Dendritic cell treated with granulocyte-macrophage colony-stimulating factor and Interleukin-4, amounts not matched to agents 40 ng/mL and 50 ng/mL, for 4 days (primary cell): Measurements from ENCODE around the gene BPIFB6.

Experiments
- H3K27ac Mint-ChIP-seq: one replicate; pipeline ENCODE4 v1.8.0; 2022; ENCODE audit warnings: mild to moderate bottlenecking, mixed read lengths
- H3K27me3 Mint-ChIP-seq: one replicate; pipeline ENCODE4 v1.8.0; 2022; ENCODE audit warnings: mild to moderate bottlenecking, mixed read lengths
- H3K36me3 Mint-ChIP-seq: one replicate; pipeline ENCODE4 v1.8.0; 2022; ENCODE audit warnings: low read depth, mixed read lengths
- H3K4me1 Mint-ChIP-seq: one replicate; pipeline ENCODE4 v1.8.0; 2022; ENCODE audit warnings: low read depth, mixed read lengths
- H3K4me3 Mint-ChIP-seq: one replicate; pipeline ENCODE4 v1.8.0; 2022; ENCODE audit warnings: mild to moderate bottlenecking, moderate library complexity, mixed read lengths
- H3K9me3 Mint-ChIP-seq: one replicate; pipeline ENCODE4 v1.8.0; 2022; ENCODE audit warnings: mixed read lengths
- intact Hi-C: fragments of 100-400 bp; cut with micrococcal nuclease; formaldehyde crosslinking; loops from one replicate; pipeline ENCODE4 v1.15.0; 2022

BPIFB6 gene

DNA sequence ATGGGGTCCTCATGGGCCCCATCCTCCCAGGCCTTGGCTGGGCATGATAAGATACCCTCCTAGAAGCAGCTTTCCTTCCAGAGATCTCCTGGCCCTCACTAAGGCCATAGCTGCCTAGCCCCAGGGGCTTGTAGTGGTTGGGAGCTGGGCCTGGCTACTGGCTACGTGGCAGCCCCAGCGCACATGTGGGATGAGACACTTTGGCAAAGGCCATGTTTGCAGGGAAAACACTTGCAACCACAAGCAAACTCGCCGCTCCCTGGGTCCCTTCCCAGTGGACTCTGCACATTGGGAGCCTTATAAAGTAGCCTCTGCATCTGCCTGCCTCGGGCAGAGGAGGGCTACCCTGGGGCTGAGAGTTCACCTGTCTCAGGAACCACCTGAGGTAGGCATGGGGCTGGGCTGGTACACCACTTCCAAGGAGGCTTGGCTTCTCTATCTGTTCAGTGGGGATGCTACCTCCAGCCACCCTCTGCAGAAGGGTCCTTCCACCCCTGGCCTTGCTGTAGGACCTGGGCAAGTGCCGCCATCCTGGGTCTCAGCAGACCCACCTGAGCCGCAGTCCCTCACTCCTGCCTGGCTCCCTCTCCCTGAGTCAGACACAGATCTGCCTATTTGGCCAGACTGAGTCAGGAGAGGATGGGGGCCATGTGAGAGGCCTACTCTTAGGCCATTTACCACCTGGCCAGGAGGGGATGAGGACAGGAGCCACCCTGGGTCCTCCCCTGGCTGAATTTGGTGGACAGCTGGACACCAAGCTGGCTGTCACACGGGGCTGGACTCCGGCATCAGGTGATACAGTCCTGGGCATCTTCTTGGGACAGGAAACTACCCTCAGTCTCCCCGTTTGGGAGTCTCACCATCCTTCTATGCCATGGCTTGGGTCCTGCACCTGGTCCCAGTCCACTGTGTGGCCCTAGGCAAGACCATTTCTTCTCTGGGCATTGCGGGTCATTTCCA lies 23.8 kb upstream of the BPIFB6 start, which contains the start of gene BPIFB2:
TSS of gene BPIFB2 (plus strand) at position 329 of the 960 bp plus-strand sequence. CDS start 871 bp downstream, outside the sequence.
- H3K4me3 Mint-ChIP-seq = no peak within 1 kb of the TSS
- intact Hi-C loops = no loop called here
- no peak within 1 kb of the TSS for H3K27ac Mint-ChIP-seq
- H3K27me3 Mint-ChIP-seq = no peaks in the 10 kb centered on the region
- H3K9me3 Mint-ChIP-seq = peaks cover 8% of the 10 kb centered on the region
- H3K36me3 Mint-ChIP-seq = no peaks in the 10 kb centered on the region
- no peaks in the 10 kb centered on the region for H3K4me1 Mint-ChIP-seq

DNA sequence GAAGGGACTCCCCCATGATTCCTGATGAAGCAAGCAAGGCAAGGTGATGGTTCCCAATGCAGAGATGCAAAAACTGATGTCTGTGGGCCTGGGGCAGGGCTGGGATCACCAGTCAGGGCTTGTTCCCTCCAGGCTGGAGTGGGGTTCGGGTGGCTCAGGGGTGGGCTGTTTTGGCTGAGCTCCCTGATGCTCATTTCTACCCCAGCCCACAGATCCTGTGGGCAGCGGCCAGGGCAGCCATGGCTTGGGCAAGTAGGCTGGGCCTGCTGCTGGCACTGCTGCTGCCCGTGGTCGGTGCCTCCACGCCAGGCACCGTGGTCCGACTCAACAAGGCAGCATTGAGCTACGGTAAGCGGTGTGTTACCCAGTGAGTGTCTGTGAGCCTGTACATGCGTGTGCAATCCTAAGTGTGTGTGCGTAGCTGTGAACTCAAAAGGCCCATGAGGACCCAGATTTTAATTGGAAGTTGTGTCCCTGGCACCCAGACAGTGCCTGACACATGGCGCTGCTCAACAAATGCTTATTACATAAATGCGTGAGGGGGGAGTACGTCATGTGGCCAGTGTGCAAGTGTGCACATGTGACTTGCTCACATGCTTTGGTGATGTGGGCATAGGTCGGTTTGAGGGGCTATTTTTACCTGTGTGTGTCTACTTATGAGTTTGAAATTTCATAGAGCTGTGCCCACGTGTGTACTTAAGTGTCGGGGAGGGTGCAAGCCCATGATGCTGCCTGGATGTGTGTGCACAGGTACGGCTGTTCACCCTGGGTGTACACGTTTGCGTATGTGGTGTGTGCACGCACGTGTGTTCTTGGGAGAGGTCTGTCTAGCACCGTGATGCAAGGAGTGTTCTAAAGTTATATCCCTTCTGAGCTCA lies 22.9 kb upstream of the BPIFB6 start:
- Mint-ChIP-seq H3K9me3 (peaks cover 8% of the 10 kb centered on the region), H3K27ac (no peak overlapping the region), H3K4me3 (no peak overlapping the region), H3K27me3 (no peaks in the 10 kb centered on the region), H3K36me3 (no peaks in the 10 kb centered on the region), H3K4me1 (no peaks in the 10 kb centered on the region)
- intact Hi-C loops = no loop called here

DNA sequence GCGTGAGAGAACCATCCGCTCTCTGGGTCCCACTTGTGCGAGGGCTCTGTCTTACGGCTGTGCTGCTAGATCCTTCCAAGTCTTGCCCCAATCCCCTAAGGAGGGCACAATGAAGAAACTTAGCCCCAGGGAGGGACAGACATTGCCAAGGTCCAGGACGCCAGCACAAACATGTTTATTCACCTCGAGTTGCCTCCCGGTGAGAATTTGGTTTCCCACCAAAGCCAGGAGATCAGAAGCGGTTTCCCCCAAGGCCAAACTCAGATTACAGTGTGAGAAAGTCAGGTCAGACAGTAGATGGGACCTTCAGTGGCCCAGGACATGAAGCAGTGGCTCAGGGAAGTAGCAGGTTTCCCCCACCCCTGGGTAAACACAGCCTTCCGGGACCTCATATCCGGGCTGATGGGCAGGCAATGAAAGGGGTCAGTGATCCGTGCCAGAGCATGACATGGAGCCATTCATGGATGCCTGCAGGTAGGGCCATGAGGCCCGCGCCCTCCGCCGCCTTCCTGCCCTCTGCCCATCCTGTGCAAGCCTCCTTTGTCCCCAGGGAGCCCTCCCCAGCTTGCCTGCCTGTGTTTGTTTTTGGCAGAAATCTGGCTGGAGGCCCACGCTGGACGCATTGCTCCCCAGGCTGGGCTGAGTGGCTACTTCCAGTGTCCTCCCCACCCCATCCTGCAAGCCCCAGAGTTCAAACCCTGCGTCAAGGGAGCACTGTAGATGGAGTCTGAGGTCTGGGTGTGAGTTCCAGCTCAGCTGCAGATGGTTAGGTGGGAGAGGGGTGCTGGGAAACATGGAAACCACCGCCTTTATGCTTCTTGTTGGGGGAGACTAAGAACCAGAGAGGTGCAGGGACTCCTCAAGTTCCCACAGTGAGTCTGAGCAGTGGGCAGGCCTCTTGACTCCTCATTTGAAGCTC lies 22.0 kb upstream of the BPIFB6 start:
- Mint-ChIP-seq H3K27me3 (no peaks in the 10 kb centered on the region), H3K9me3 (peaks cover 8% of the 10 kb centered on the region), H3K4me3 (no peak overlapping the region), H3K27ac (no peak overlapping the region), H3K36me3 (no peaks in the 10 kb centered on the region), H3K4me1 (no peaks in the 10 kb centered on the region)
- intact Hi-C loops = no loop called here

DNA sequence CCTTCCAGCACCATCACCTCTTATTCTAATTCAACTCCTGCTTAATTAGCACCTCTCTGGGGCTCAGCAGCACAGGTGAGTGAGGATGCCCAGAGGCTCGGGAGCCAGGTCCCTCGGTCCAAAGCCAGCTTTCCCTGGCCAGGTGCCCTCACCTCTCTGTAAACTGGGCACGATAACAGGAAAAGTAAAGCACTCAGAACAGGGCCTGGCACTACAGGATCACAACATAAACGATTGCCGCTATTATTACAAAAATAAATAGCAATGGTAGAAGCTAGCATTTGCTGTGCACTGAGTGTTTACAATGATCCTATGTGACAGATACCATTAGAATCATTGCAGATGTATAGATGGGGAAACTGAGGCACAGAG lies 21.3 kb upstream of the BPIFB6 start:
- H3K4me3 Mint-ChIP-seq = no peak overlapping the region
- intact Hi-C loops = no loop called here
- H3K27ac Mint-ChIP-seq = no peak overlapping the region

DNA sequence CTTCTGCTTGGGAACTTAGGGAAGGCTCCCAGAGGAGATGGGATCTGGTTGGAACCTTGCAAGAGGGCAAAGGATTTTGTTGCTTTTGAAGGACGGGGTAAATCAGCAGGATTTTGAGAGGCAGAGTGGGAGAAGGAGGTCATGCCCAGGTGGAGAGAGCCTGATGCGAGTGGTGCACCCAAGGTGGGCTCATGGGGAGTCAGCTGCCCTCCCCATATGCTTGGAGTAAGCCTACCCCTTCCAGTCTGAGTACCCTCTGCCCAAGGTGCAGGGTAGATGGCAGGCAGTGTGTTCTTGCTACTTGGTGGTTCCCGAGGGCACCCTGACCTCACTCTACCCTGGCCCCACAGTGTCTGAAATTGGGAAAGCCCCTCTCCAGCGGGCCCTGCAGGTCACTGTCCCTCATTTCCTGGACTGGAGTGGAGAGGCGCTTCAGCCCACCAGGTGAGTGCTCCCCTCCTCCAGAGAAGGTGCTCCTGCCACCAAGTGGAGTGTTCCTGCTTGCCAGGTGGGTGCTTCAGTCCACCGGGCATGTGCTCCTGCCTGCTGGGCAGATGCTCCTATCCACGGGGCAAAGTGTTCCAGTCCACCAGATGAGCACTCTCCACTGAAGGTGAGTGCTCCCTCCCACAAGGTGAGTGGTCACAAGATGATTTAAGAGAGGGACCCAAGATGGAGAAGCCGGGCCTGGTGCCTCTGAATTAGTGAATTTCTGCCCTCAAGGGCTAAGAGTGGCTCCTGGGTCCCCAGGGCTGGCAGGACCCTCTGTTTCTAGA lies 20.6 kb upstream of the BPIFB6 start:
- H3K27me3 Mint-ChIP-seq = peaks cover 2% of the 10 kb centered on the region
- no peaks in the 10 kb centered on the region for H3K9me3 Mint-ChIP-seq
- intact Hi-C loops = no loop called here
- H3K36me3 Mint-ChIP-seq = no peaks in the 10 kb centered on the region
- no peak overlapping the region for H3K4me3 Mint-ChIP-seq
- H3K27ac Mint-ChIP-seq = no peak overlapping the region
- H3K4me1 Mint-ChIP-seq = no peaks in the 10 kb centered on the region

More for the DNA sequence above, 21.3 kb upstream of the BPIFB6 start:
- H3K4me1 Mint-ChIP-seq = no peaks in the 10 kb centered on the region
- H3K9me3 Mint-ChIP-seq = peaks cover 5% of the 10 kb centered on the region
- no peaks in the 10 kb centered on the region for H3K36me3 Mint-ChIP-seq
- H3K27me3 Mint-ChIP-seq = no peaks in the 10 kb centered on the region

DNA sequence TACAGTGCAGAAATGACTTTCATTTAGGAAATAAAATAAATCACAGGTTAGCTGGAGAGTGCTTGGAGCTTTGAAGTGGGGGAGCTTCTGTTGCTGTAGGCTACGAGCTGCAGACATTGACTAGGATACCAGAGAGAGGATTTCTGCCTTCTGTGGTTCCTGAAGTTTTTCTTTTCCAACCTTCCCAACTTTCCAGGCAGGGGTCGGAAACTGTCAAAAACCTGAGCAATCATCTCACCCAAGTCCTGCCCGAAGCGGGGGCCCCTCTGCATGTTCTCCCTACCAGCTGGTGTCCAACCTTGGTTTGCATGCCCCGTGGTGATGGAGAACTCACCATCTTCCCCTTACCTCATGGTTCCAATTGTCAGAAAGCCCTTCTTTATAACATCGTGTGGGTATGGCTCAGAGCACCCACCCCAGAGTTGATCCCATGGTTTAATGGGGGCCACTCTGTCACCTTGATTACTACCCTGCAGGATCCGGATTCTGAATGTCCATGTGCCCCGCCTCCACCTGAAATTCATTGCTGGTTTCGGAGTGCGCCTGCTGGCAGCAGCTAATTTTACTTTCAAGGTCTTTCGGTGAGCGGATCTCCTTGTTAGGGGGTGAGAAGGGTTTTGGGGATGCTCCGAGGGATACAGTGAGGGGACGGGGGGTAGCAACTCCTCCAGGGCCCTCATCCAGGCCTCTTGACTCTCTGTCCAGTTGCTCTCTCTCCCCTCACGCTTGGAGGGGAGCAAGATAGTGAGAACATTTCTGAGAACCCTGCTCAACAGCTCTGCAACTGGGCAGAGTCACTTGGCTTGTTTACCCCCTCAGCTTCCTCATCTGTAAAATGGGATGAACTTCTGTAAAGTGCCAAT lies 18.9 kb upstream of the BPIFB6 start:
- Mint-ChIP-seq H3K9me3 (no peaks in the 10 kb centered on the region), H3K4me3 (no peak overlapping the region), H3K4me1 (no peaks in the 10 kb centered on the region), H3K27ac (no peak overlapping the region), H3K36me3 (no peaks in the 10 kb centered on the region), H3K27me3 (peaks cover 2% of the 10 kb centered on the region)
- intact Hi-C loops = no loop called here

DNA sequence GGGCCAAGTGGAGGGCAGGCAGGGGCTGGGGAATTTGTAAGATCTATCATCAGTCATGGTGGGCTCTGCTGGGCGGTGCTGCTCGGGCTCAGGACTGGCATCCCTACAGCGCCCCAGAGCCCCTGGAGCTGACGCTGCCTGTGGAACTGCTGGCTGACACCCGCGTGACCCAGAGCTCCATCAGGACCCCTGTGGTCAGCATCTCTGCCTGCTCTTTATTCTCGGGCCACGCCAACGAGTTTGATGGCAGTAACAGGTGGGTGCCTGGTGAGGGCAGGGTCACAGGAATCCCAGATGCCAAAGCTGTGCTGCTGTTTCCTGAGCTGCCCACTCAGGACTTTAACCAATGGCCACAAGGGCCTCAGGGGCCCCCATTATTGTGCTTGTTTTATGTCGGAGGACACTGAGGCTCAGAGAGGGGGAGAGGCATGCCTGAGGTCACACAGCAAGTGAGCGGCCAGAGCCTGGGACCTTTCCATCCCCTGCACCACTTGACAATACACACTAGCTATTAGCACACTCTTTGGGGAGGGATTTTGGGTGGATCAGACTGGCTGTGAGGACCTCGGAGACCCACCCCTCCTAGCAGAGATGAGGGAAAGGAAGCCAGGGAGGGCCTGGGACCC lies 17.6 kb upstream of the BPIFB6 start:
- intact Hi-C loops = no loop called here
- H3K4me1 Mint-ChIP-seq = no peaks in the 10 kb centered on the region
- H3K9me3 Mint-ChIP-seq = no peaks in the 10 kb centered on the region
- H3K36me3 Mint-ChIP-seq = no peaks in the 10 kb centered on the region
- no peak overlapping the region for H3K4me3 Mint-ChIP-seq
- H3K27me3 Mint-ChIP-seq = peaks cover 2% of the 10 kb centered on the region
- H3K27ac Mint-ChIP-seq = no peak overlapping the region

DNA sequence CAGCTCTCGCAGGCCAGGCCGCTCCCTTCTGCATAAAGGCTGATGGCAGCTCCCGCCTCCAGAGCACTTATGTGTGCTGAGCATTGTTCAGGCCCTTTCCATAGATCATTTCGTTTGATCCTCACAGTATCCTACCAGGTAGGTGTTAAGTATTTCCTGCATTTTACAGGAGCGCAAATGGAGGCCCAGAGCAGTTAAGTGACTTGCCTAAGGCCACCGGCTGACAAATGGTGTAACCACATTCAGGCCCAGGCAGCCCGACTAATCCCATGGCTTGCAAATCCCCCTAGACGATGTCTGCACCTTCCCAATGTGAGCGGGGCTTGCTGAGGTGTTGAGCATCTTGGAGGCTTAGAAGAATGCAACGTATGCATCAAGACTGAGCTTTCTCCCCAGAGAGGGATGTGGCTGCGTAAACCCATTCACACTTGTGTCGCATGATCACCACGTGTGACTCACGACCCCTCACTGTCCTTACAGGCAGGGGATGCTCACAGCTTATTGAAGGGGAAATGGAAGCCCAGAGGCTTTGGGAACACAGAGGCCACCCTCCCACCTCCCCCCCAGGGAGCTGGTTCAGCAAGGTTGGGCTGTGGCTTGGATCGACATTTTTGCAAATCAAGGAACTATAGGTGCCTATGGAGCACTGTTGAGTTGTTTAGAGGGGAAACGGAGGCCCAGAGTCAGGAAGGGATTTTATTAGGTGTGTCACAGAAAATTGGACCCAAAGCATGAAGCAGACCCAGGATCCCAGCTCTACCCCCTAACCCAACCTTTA lies 16.9 kb upstream of the BPIFB6 start:
- H3K36me3 Mint-ChIP-seq = no peaks in the 10 kb centered on the region
- intact Hi-C loops = no loop called here
- H3K9me3 Mint-ChIP-seq = no peaks in the 10 kb centered on the region
- H3K4me1 Mint-ChIP-seq = no peaks in the 10 kb centered on the region
- no peak overlapping the region for H3K27ac Mint-ChIP-seq
- no peak overlapping the region for H3K4me3 Mint-ChIP-seq
- H3K27me3 Mint-ChIP-seq = peaks cover 2% of the 10 kb centered on the region

DNA sequence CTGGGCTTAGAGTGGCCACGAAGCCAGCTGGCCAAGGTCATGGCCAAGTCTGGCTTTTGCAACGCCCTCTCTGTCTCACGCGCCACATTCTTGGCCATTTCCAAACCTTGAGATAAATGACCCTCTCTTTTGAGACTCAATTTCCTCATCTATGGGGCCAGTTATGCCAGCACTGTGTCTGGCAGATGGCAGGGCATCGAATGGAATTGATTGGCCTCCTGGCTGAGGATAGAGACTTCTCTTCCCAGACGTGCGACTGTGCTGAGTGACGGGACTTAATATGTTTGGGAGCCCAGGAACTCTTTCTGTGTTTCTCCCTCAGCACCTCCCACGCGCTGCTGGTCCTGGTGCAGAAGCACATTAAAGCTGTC lies 16.3 kb upstream of the BPIFB6 start:
- Mint-ChIP-seq H3K4me3 (no peak overlapping the region), H3K27ac (no peak overlapping the region), H3K4me1 (no peaks in the 10 kb centered on the region), H3K36me3 (no peaks in the 10 kb centered on the region), H3K9me3 (no peaks in the 10 kb centered on the region), H3K27me3 (peaks cover 2% of the 10 kb centered on the region)
- intact Hi-C loops = no loop called here

DNA sequence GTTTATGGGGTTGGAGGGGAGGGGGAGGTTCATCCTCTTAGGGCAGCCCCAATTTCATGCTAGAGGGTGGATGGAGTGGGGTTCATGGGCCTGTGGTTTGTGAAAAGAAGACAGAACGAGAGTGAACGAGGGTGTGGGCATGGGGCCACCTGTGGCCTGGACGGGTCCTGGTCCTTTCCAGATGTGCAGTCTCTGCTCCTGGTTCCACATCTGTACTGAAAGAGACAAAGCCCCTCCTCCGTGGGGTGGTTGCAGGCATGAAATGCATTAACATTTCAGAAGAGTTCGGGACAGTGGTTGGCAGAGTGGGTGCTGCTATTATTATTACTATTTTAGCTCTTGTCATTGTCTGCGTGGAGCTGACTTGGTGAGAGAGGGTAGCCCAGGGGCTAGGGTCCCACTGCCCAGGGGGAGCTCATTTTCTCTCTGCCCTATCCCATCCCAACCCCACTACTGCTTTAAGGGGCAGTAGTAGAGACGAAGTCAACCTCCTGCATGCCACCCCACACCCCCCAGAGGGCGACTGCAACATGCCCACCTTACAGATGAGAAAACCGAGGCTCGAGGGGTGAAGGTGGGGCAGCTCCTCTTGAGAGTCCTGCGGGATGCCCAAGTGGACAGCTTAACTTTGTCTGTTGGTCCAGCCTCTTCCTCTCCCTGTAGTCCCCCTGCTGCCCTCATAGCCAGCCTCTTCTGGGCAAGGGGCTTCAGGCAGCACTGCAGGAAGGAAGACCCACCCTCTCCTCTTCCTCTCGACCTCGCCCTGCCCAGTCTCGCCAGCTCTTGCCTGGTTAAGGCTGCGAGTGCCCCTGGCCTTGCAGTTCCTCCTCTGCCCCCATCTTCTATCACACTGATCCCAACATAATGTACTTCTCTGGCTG lies 15.5 kb upstream of the BPIFB6 start:
- Mint-ChIP-seq H3K27me3 (peaks cover 2% of the 10 kb centered on the region), H3K27ac (no peak overlapping the region), H3K4me1 (no peaks in the 10 kb centered on the region), H3K36me3 (no peaks in the 10 kb centered on the region), H3K9me3 (no peaks in the 10 kb centered on the region), H3K4me3 (no peak overlapping the region)
- intact Hi-C loops = no loop called here
